Adrenal gland (tissue), 5 donors: ENCODE data around the gene SMARCC1.

Experiments
- CTCF ChIP-seq, 6 experiments: fragments of 450-650 bp in 4 of 6; fragments of 200-600 bp in 2 of 6; sonication (generic) in 1 of 6; IDR thresholded peaks; 1 replicate in 5 of 6; 2 replicates in 1 of 6; pipeline versions ENCODE4 v1.5.1 to v1.8.0; 2016 to 2021; ENCODE audit warnings: antibody characterized with exemption in 6 of 6, mild to moderate bottlenecking in 2 of 6, moderate library complexity in 1 of 6
- POLR2A ChIP-seq, 2 donors: fragments of 450-650 bp; IDR thresholded peaks; one replicate each; pipeline ENCODE4 v1.6.1; 2017; ENCODE audit warnings: antibody characterized with exemption in 2 of 2, mild to moderate bottlenecking in 2 of 2, moderate library complexity in 1 of 2
- donor health status: DM: no; HTN: no; CAD: no.

- TF ChIP-seq POLR2A (IDR thresholded peaks at IDR 0.05) (no peak), CTCF (IDR thresholded peaks at IDR 0.05) (no peak)
These were observed 2.0 kb upstream of the SMARCC1 start for GRCh38 chr3:47783673-47784072.
